Stimulated activated CD4-positive, alpha-beta T cell treated with anti-CD3 and anti-CD28 coated beads, Interleukin-4, amount 100 ng/mL, for 1 hour (primary cell): Measurements from ENCODE around the gene CHCHD4.
"Not testable (repeated sequence)": the region's sequence is repeated elsewhere in the genome, so short reads cannot be mapped to it uniquely, and the experiment has no call there.

Source experiments
- DNase-seq: peaks from one replicate; pipeline ENCODE4 v3.0.0-alpha.2; 2020

CHCHD4 gene

GRCh38 chr3:14133876-14134275 lies 9.2 kb upstream of the CHCHD4 start:
- no peak for DNase-seq

- DNase-seq, result no peak
These were observed 8.6 kb upstream of the CHCHD4 start for GRCh38 chr3:14133188-14133800.

GRCh38 chr3:14132689-14133088 lies 8.0 kb upstream of the CHCHD4 start:
- DNase-seq, result no peak

GRCh38 chr3:14132120-14132519 lies 7.5 kb upstream of the CHCHD4 start:
- no peak for DNase-seq

- no peak for DNase-seq
These were observed 6.5 kb upstream of the CHCHD4 start for GRCh38 chr3:14131134-14131533.

GRCh38 chr3:14130707-14131106 lies 6.0 kb upstream of the CHCHD4 start:
- no peak for DNase-seq

- no peak for DNase-seq
These were observed 5.6 kb upstream of the CHCHD4 start for GRCh38 chr3:14130230-14130629.

- DNase-seq, result no peak
These were observed 4.6 kb upstream of the CHCHD4 start for GRCh38 chr3:14129296-14129695.

GRCh38 chr3:14128724-14129123 lies 4.1 kb upstream of the CHCHD4 start:
- no peak for DNase-seq

- DNase-seq, result no peak
These were observed 3.0 kb upstream of the CHCHD4 start for GRCh38 chr3:14127516-14128161.

GRCh38 chr3:14126887-14127505 lies 2.3 kb upstream of the CHCHD4 start:
- no peak for DNase-seq

GRCh38 chr3:14126017-14126886 lies 1.6 kb upstream of the CHCHD4 start:
- DNase-seq, result no peak

- peak; percentile 64 for DNase-seq
These were observed 735 bp upstream of the CHCHD4 start for GRCh38 chr3:14125193-14126016.

GRCh38 chr3:14124223-14124614 lies 451 bp downstream of the CHCHD4 start:
- DNase-seq, result peak; percentile 72

- no peak for DNase-seq
These were observed 1.1 kb downstream of the CHCHD4 start for GRCh38 chr3:14123308-14124222.

- DNase-seq, result no peak
These were observed 2.4 kb downstream of the CHCHD4 start for GRCh38 chr3:14122301-14122700.

- no peak for DNase-seq
These were observed 2.8 kb downstream of the CHCHD4 start for GRCh38 chr3:14121859-14122258.

- DNase-seq, result not testable (repeated sequence)
These were observed 3.7 kb downstream of the CHCHD4 start for GRCh38 chr3:14120921-14121448.

- no peak for DNase-seq
These were observed 4.4 kb downstream of the CHCHD4 start for GRCh38 chr3:14120111-14120920.

- DNase-seq, result no peak
These were observed 5.0 kb downstream of the CHCHD4 start for GRCh38 chr3:14119651-14120050.
